K562 (cell line): Measurements from ENCODE around the gene CENPVL1. TPM values are rescaled to one million over a fixed set of nuclear protein-coding genes. Genes with fewer than 3 reads are reported as not detected.

Experiments
- ATAC-seq: fragments of 200-7000 bp; cut with Tn5 transposase; 3 replicates; pipeline ENCODE4 v1.9.1; 2020; ENCODE audit warnings: moderate library complexity
- BruUV-seq: library from RNA; stranded (reverse); fragments of 400-500 nt; replicated peaks from 2 replicates; lab custom pipeline; 2021; lab: Mats Ljungman, UMichigan
- CTCF ChIA-PET: fragments of 300-600 bp; formaldehyde crosslinking; extraction: SDS; loops from one replicate; lab custom pipeline; 2021; ENCODE audit warnings: low intra/inter-chr PET ratio; lab: Yijun Ruan, JAX
- POLR2A ChIA-PET: fragments of 300-600, 350-650 bp; sonication (Branson Sonifier 250); formaldehyde crosslinking; extraction: SDS; loops from one replicate; lab custom pipeline; 2021; ENCODE audit warnings: antibody characterized with exemption, inconsistent platforms; lab: Yijun Ruan, JAX
- DNase-seq, 4 experiments: peaks; one replicate each; pipeline versions ENCODE4 v3.0.0 to v3.0.0-alpha.2; 2011 to 2018; ENCODE audit warnings: low spot score in 3 of 4, mixed read lengths in 3 of 4; ENCODE audit errors: extremely low read depth in 1 of 4
- FAIRE-seq: peaks from 2 replicates; lab custom pipeline; 2011; peaks lifted over from hg19 to GRCh38; lab: Jason Lieb, UNC
- H2AFZ ChIP-seq: 2 replicates; pipeline ENCODE4 v1.6.0; 2011; ENCODE audit warnings: low read depth, low read length, control low read depth, inconsistent platforms
- H3K27ac ChIP-seq: fragments of 200-600 bp; 3 replicates; pipeline ENCODE4 v1.8.0; 2011; ENCODE audit warnings: low read depth, mild to moderate bottlenecking, control low read depth, inconsistent platforms, low read length, moderate library complexity, mixed read lengths; ENCODE audit errors: extremely low read depth
- H3K27me3 ChIP-seq, 2 experiments: fragments of 300-600 bp in 1 of 2; 2 replicates in 1 of 2; 3 replicates in 1 of 2; pipeline versions ENCODE4 v1.6.0 to v1.8.0; 2011; ENCODE audit warnings: inconsistent platforms in 2 of 2, low read length in 2 of 2, mild to moderate bottlenecking in 1 of 2, mixed read lengths in 1 of 2, moderate library complexity in 1 of 2; ENCODE audit not compliant: control insufficient read depth in 2 of 2, insufficient read depth in 2 of 2
- H3K36me3 ChIP-seq: fragments of 300-600 bp; 3 replicates; pipeline ENCODE4 v1.8.0; 2011; ENCODE audit warnings: mild to moderate bottlenecking, low read length, inconsistent platforms; ENCODE audit not compliant: control insufficient read depth, insufficient read depth
- H3K4me1 ChIP-seq, 2 experiments: fragments of 200-600 bp in 1 of 2; replicated peaks in 1 of 2; 2 replicates in 1 of 2; 3 replicates in 1 of 2; pipeline versions ENCODE4 v1.5.1 to v1.8.0; 2011; ENCODE audit warnings: inconsistent platforms in 2 of 2, low read length in 2 of 2, mild to moderate bottlenecking in 1 of 2, mixed read lengths in 1 of 2, moderate library complexity in 1 of 2; ENCODE audit not compliant: control insufficient read depth in 2 of 2, insufficient read depth in 2 of 2
- H3K4me2 ChIP-seq: 2 replicates; pipeline ENCODE4 v1.6.1; 2011; ENCODE audit warnings: low read length, control low read depth, inconsistent platforms, mixed read lengths; ENCODE audit not compliant: insufficient read depth
- H3K4me3 ChIP-seq: fragments of 200-600 bp; sonication (generic), shearing (Covaris generic); 2 replicates; pipeline ENCODE4 v1.5.1; 2016; ENCODE audit warnings: control low read depth, inconsistent platforms
- H3K79me2 ChIP-seq: fragments of 200-600 bp; 3 replicates; pipeline ENCODE4 v1.8.0; 2011; ENCODE audit warnings: low read length, inconsistent platforms; ENCODE audit not compliant: control insufficient read depth, insufficient read depth
- H3K9ac ChIP-seq, 2 experiments: 2 replicates each; pipeline versions ENCODE4 v1.6.0 to v1.6.1; 2011; ENCODE audit warnings: low read depth in 2 of 2, low read length in 2 of 2, control low read depth in 1 of 2, inconsistent platforms in 1 of 2, mild to moderate bottlenecking in 1 of 2, mixed read lengths in 1 of 2; ENCODE audit not compliant: insufficient read depth in 1 of 2
- H3K9me1 ChIP-seq: one replicate; pipeline ENCODE4 v1.6.0; 2011; ENCODE audit warnings: inconsistent platforms, mild to moderate bottlenecking, low read length, moderate library complexity; ENCODE audit not compliant: control insufficient read depth, insufficient read depth
- H3K9me3 ChIP-seq: replicated peaks from 2 replicates; pipeline ENCODE4 v1.5.1; 2011; ENCODE audit warnings: low read depth, low read length, inconsistent platforms; ENCODE audit not compliant: control insufficient read depth, insufficient read depth
- H4K20me1 ChIP-seq: replicated peaks from 2 replicates; pipeline ENCODE4 v1.6.1; 2011; ENCODE audit warnings: low read length, inconsistent platforms, mixed read lengths; ENCODE audit not compliant: control insufficient read depth, insufficient read depth
- ATF7 ChIP-seq: fragments of 450-650 bp; IDR thresholded peaks from 2 replicates; pipeline ENCODE4 v1.7.1; 2014; ENCODE audit warnings: mild to moderate bottlenecking, moderate library complexity
- ELK1 ChIP-seq: sonication (generic); formaldehyde crosslinking; IDR thresholded peaks from 2 replicates; pipeline ENCODE4 v1.8.1; 2022; ENCODE audit warnings: missing genetic modification reagents
- ETV5 ChIP-seq: sonication (generic); formaldehyde crosslinking; IDR thresholded peaks from 2 replicates; pipeline ENCODE4 v1.4.0; 2020; ENCODE audit warnings: low read depth, mild to moderate bottlenecking, missing genetic modification reagents
- PHB ChIP-seq: fragments of 250-450 bp; sonication (Bioruptor Pico); IDR thresholded peaks from 2 replicates; pipeline ENCODE4 v1.5.0; 2021
- PHB2 ChIP-seq: fragments of 450-650 bp; IDR thresholded peaks from 2 replicates; pipeline ENCODE4 v1.6.1; 2017; ENCODE audit warnings: low read depth
- PRDM10 ChIP-seq: fragments of 450-650 bp; IDR thresholded peaks from 2 replicates; pipeline ENCODE4 v1.6.1; 2018; ENCODE audit not compliant: partially characterized antibody
- SIRT6 ChIP-seq: IDR thresholded peaks from one replicate; pipeline ENCODE4 v1.6.1; 2012; ENCODE audit warnings: low read depth, mild to moderate bottlenecking, control low read depth, inconsistent platforms, low read length, moderate library complexity
- STAT5A ChIP-seq: IDR thresholded peaks from 2 replicates; pipeline ENCODE4 v1.6.1; 2012; ENCODE audit warnings: low read length, inconsistent platforms, borderline replicate concordance
- ZBTB12 ChIP-seq: fragments of 250-450 bp; sonication (Bioruptor Pico); IDR thresholded peaks from 2 replicates; pipeline ENCODE4 v1.4.0; 2020
- ZHX1 ChIP-seq: fragments of 150-350 bp; conservative IDR thresholded peaks from 2 replicates; pipeline ENCODE4 v1.6.1; 2014; ENCODE audit warnings: low read length
- ZNF518B ChIP-seq: fragments of 250-450 bp; sonication (Bioruptor Pico); IDR thresholded peaks from 2 replicates; pipeline ENCODE4 v1.5.0; 2021; ENCODE audit warnings: mild to moderate bottlenecking, moderate library complexity
- in situ Hi-C: fragments of 300-500 bp; cut with MboI; formaldehyde crosslinking; loops from 4 replicates; pipeline ENCODE4 v1.15.0; 2018; ENCODE audit warnings: inconsistent platforms, mixed read lengths
- intact Hi-C: fragments of 100-400 bp; cut with micrococcal nuclease; formaldehyde crosslinking; loops from 2 replicates; pipeline ENCODE4 v1.14.2; 2022
- polyA plus RNA-seq, 8 experiments: library from polyadenylated mRNA; depleted of rRNA in 4 of 8; stranded (reverse) in 5 of 8; unstranded in 3 of 8; fragments of >200 nt; fragmentation: Nextera tagmentation in 2 of 8; fragmentation: Illumina TruSeq in 1 of 8; extraction: Ambion mirVana in 2 of 8; extraction: Trizol in 1 of 8; gene quantifications; 2 replicates each; pipeline versions ENCODE4 v1.2.1 to v1.2.3, GENCODE V29; 2011 to 2014; ENCODE audit warnings: inconsistent platforms in 1 of 8, missing spikeins in 1 of 8
- total RNA-seq, 7 experiments: library from RNA; depleted of rRNA in 6 of 7; stranded (reverse); fragments of >200 nt in 6 of 7; fragmentation: Illumina TruSeq in 2 of 7; extraction: Trizol in 2 of 7; gene quantifications; 2 replicates each; pipeline versions ENCODE4 v1.2.1 to v1.2.3, GENCODE V29; 2011 to 2021; ENCODE audit warnings: low replicate concordance in 1 of 7

CENPVL1 gene
- total and polyA plus RNA-seq, 9 of the 15 experiments (the other 6 are each of a cell fraction or from before 2014, with no cell fraction given), result not detected

- Histone ChIP-seq H3K27me3 (no peaks in the 10 kb centered on the region), H3K36me3 (no peaks in the 10 kb centered on the region), H3K9me3 (no peaks in the 10 kb centered on the region), H3K9me1 (no peaks in the 10 kb centered on the region), H3K9ac (no peak overlapping the region), H4K20me1 (no peaks in the 10 kb centered on the region), H2AFZ (no peak overlapping the region), H3K4me2 (no peak overlapping the region), H3K27ac (no peak overlapping the region), H3K4me1 (peaks cover 0 to 7% of the 10 kb centered on the region in 2 experiments; a peak in 1 of 5 replicates), H3K79me2 (no peaks in the 10 kb centered on the region), H3K4me3 (no peak overlapping the region)
- DNase-seq, result no peak
- ChIA-PET POLR2A (no interaction called here), CTCF (no interaction called here)
- intact Hi-C loops (no loop called here), in situ Hi-C loops (no loop called here)
- BruUV-seq, result no TSS peak
- FAIRE-seq, result no peak
- ATAC-seq, result no peak
- TF ChIP-seq ETV5 (no peak), PHB2 (no peak), ZNF518B (no peak), STAT5A (no peak), SIRT6 (no peak), PHB (CRISPR knock-in tag) (no peak), ELK1 (CRISPR knock-in tag) (no peak), ATF7 (no peak), ZBTB12 (CRISPR knock-in tag) (no peak), ZHX1 (no peak), PRDM10 (no peak)
Observed at GRCh38 chrX:51747671-51748070, 37.4 kb downstream of the CENPVL1 start.
